Colonic mucosa (tissue), 4 donors: ENCODE results near the gene FAU. TPM values are rescaled to one million over a fixed set of nuclear protein-coding genes. Genes with fewer than 3 reads are reported as not detected.

Experiments used
- DNase-seq: peaks from one replicate; pipeline ENCODE4 v3.0.0-alpha.2; 2020
- H3K27ac ChIP-seq: fragments of 200-600 bp; one replicate; pipeline ENCODE4 v1.8.0; 2021
- H3K27me3 ChIP-seq: fragments of 200-600 bp; one replicate; pipeline ENCODE4 v1.8.0; 2021
- H3K36me3 ChIP-seq: fragments of 200-600 bp; one replicate; pipeline ENCODE4 v1.8.0; 2021
- H3K4me1 ChIP-seq: fragments of 200-600 bp; one replicate; pipeline ENCODE4 v1.8.0; 2021; ENCODE audit warnings: mild to moderate bottlenecking
- H3K4me3 ChIP-seq: fragments of 200-600 bp; one replicate; pipeline ENCODE4 v1.8.0; 2021
- H3K9ac ChIP-seq, 2 donors: one replicate each; pipeline ENCODE4 v1.7.0; 2013; ENCODE audit warnings: control low read depth in 2 of 2, low read depth in 2 of 2, low read length in 2 of 2
- H3K9me3 ChIP-seq: fragments of 200-600 bp; one replicate; pipeline ENCODE4 v1.8.0; 2021
- CTCF ChIP-seq: fragments of 200-600 bp; IDR thresholded peaks from one replicate; pipeline ENCODE4 v1.8.0; 2022; ENCODE audit warnings: antibody characterized with exemption, mild to moderate bottlenecking
- intact Hi-C: fragments of 100-400 bp; cut with DNase I; formaldehyde crosslinking; loops from one replicate; pipeline ENCODE4 v1.14.1; 2022
- total RNA-seq, 2 donors: library from RNA; stranded (reverse); fragmentation: NEBNext Ultra II Directional in 1 of 2; extraction: Animal tissue kit (Norgen Biotek cat#: 25700) in 1 of 2; gene quantifications; one replicate each; pipeline ENCODE4 v1.2.1, GENCODE V29; 2021
- donor health status: healthy.
- donor health status: DM: no; HTN: no; CAD: no.
- donor health status: DM: no; HTN: no; CAD: no.

The FAU gene
- total RNA-seq, 2 donors from 2014 or later = 752 to 950 TPM

GRCh38 chr11:65134952-65135632 lies 13.2 kb upstream of the FAU start:
- no peak for TF ChIP-seq CTCF
- Histone ChIP-seq H3K27ac (peak overlapping the region; percentile 94), H3K4me1 (peaks cover 15% of the 10 kb centered on the region), H3K36me3 (peaks cover 14% of the 10 kb centered on the region), H3K27me3 (no peaks in the 10 kb centered on the region), H3K9ac (peak overlapping the region; percentile 96 to 98), H3K4me3 (peak overlapping the region; percentile 86), H3K9me3 (no peaks in the 10 kb centered on the region)
- intact Hi-C loops = loop anchor here (5.0 kb wide), 1 partner anchor 47 kb away; the partner anchor contains the start of gene CAPN1
- DNase-seq = peak; percentile 96

GRCh38 chr11:65134240-65134951 lies 12.5 kb upstream of the FAU start, which contains the start of gene SYVN1:
Gene SYVN1, minus strand, starts transcription at chr11:65134519. Its CDS starts 918 bp downstream, at chr11:65133601.
- H3K4me1 ChIP-seq = peaks cover 15% of the 10 kb centered on the region
- peak within 1 kb of the TSS; percentile 86 for H3K4me3 ChIP-seq
- H3K27me3 ChIP-seq = no peaks in the 10 kb centered on the region
- no peak for TF ChIP-seq CTCF
- peak within 1 kb of the TSS; percentile 94 for H3K27ac ChIP-seq
- H3K36me3 ChIP-seq = peaks cover 20% of the 10 kb centered on the region
- H3K9ac ChIP-seq = peak within 1 kb of the TSS; percentile 96 to 98
- peak; percentile 95 for DNase-seq
- intact Hi-C loops = no loop called here
- H3K9me3 ChIP-seq = no peaks in the 10 kb centered on the region

- Histone ChIP-seq H3K27me3 (no peaks in the 10 kb centered on the region), H3K9me3 (no peaks in the 10 kb centered on the region), H3K27ac (peak overlapping the region; percentile 94), H3K9ac (peak overlapping the region; percentile 96 to 98), H3K36me3 (peaks cover 27% of the 10 kb centered on the region), H3K4me1 (peaks cover 15% of the 10 kb centered on the region), H3K4me3 (peak overlapping the region; percentile 86)
- no peak for DNase-seq
- no peak for TF ChIP-seq CTCF
- intact Hi-C loops = no loop called here
Observed at GRCh38 chr11:65133724-65134123, 11.8 kb upstream of the FAU start.

GRCh38 chr11:65132988-65133700 lies 11.2 kb upstream of the FAU start:
- intact Hi-C loops = no loop called here
- Histone ChIP-seq H3K4me1 (peaks cover 15% of the 10 kb centered on the region), H3K9ac (peak overlapping the region; percentile 96 to 98), H3K36me3 (peaks cover 33% of the 10 kb centered on the region), H3K4me3 (peak overlapping the region; percentile 86), H3K9me3 (no peaks in the 10 kb centered on the region), H3K27ac (peak overlapping the region; percentile 94), H3K27me3 (no peaks in the 10 kb centered on the region)
- TF ChIP-seq CTCF = no peak
- peak; percentile 94 for DNase-seq

GRCh38 chr11:65132238-65132987 lies 10.5 kb upstream of the FAU start:
- Histone ChIP-seq H3K27ac (peak overlapping the region; percentile 94), H3K27me3 (no peaks in the 10 kb centered on the region), H3K4me3 (peak overlapping the region; percentile 86), H3K9me3 (no peaks in the 10 kb centered on the region), H3K36me3 (peaks cover 40% of the 10 kb centered on the region), H3K4me1 (peaks cover 15% of the 10 kb centered on the region), H3K9ac (peak overlapping the region in 1 of 2 donors; percentile 98)
- TF ChIP-seq CTCF = no peak
- DNase-seq = peak; percentile 22
- intact Hi-C loops = no loop called here
